ENCODE results near the gene TXNDC11.

GRCh38 chr16:11642765-11643116, 99.9 kb downstream of the TXNDC11 start:
- TF ChIP-seq CTCF (conservative IDR thresholded peaks at IDR 0.05 in 1 of 2, IDR thresholded peaks at IDR 0.05 in 1 of 2; ENCODE audit: extremely low read depth in 1 of 2, insufficient read depth in 1 of 2, low read depth in 1 of 2, low read length in 2 of 2), result no peak
- TF ChIP-seq EZH2 (IDR thresholded peaks at IDR 0.05; ENCODE audit: borderline replicate concordance, low read length), result no peak
